H9 (cell line): ENCODE measurements around the gene STKLD1. TPM values are rescaled to one million over a fixed set of nuclear protein-coding genes. Genes with fewer than 3 reads are reported as not detected.

Source experiments
- DNase-seq: peaks from one replicate; pipeline ENCODE4 v3.0.0-alpha.2; 2017
- H2AFZ ChIP-seq: one replicate; pipeline ENCODE4 v1.6.1; 2013; ENCODE audit warnings: mild to moderate bottlenecking, low read length, control low read depth, moderate library complexity
- H2AK5ac ChIP-seq: 2 replicates; pipeline ENCODE4 v1.6.1; 2013; ENCODE audit warnings: low read length, control low read depth, mixed read lengths; ENCODE audit not compliant: insufficient read length
- H2BK120ac ChIP-seq: one replicate; pipeline ENCODE4 v1.6.1; 2013; ENCODE audit warnings: low read depth, mild to moderate bottlenecking, low read length, control low read depth, inconsistent platforms; ENCODE audit not compliant: poor library complexity, severe bottlenecking
- H2BK12ac ChIP-seq: 2 replicates; pipeline ENCODE4 v1.6.1; 2013; ENCODE audit warnings: low read length, control low read depth, mixed read lengths, low read depth; ENCODE audit not compliant: insufficient read length
- H2BK15ac ChIP-seq: 2 replicates; pipeline ENCODE4 v1.6.1; 2013; ENCODE audit warnings: low read depth, low read length, control low read depth
- H2BK20ac ChIP-seq: one replicate; pipeline ENCODE4 v1.6.1; 2013; ENCODE audit warnings: low read depth, mild to moderate bottlenecking, low read length, control low read depth, inconsistent platforms; ENCODE audit not compliant: poor library complexity, severe bottlenecking
- H2BK5ac ChIP-seq: 2 replicates; pipeline ENCODE4 v1.6.1; 2013; ENCODE audit warnings: low read length, control low read depth, mixed read lengths; ENCODE audit not compliant: insufficient read length
- H3K14ac ChIP-seq: 2 replicates; pipeline ENCODE4 v1.6.1; 2013; ENCODE audit warnings: low read length, control low read depth; ENCODE audit not compliant: insufficient read depth
- H3K18ac ChIP-seq: 2 replicates; pipeline ENCODE4 v1.6.1; 2013; ENCODE audit warnings: low read depth, mild to moderate bottlenecking, mixed read lengths, low read length, control low read depth; ENCODE audit not compliant: insufficient read length
- H3K23ac ChIP-seq: 2 replicates; pipeline ENCODE4 v1.6.1; 2013; ENCODE audit warnings: low read length, control low read depth, mixed read lengths, low read depth; ENCODE audit not compliant: insufficient read length
- H3K23me2 ChIP-seq: 2 replicates; pipeline ENCODE4 v1.6.1; 2013; ENCODE audit warnings: low read depth, mild to moderate bottlenecking, mixed read lengths, low read length, control low read depth; ENCODE audit not compliant: insufficient read length, poor library complexity, severe bottlenecking
- H3K27ac ChIP-seq: 2 replicates; pipeline ENCODE4 v1.5.1; 2013; ENCODE audit warnings: low read length, control low read depth, mixed read lengths, low read depth; ENCODE audit not compliant: insufficient read length
- H3K27me3 ChIP-seq: 2 replicates; pipeline ENCODE4 v1.6.1; 2013; ENCODE audit warnings: low read length, control low read depth, inconsistent platforms; ENCODE audit not compliant: insufficient read depth
- H3K4ac ChIP-seq: 2 replicates; pipeline ENCODE4 v1.6.1; 2013; ENCODE audit warnings: low read depth, mild to moderate bottlenecking, control low read depth, inconsistent platforms, low read length, moderate library complexity
- H3K4me1 ChIP-seq: 2 replicates; pipeline ENCODE4 v1.6.1; 2013; ENCODE audit warnings: low read length, control low read depth, inconsistent platforms; ENCODE audit not compliant: insufficient read depth
- H3K4me2 ChIP-seq: 2 replicates; pipeline ENCODE4 v1.6.1; 2013; ENCODE audit warnings: low read length, control low read depth, mixed read lengths; ENCODE audit not compliant: insufficient read length, insufficient read depth
- H3K56ac ChIP-seq: 2 replicates; pipeline ENCODE4 v1.6.1; 2013; ENCODE audit warnings: low read depth, mild to moderate bottlenecking, mixed read lengths, low read length, control low read depth; ENCODE audit not compliant: insufficient read length
- H3K79me1 ChIP-seq: 2 replicates; pipeline ENCODE4 v1.6.1; 2013; ENCODE audit warnings: low read depth, mild to moderate bottlenecking, moderate library complexity, low read length, control low read depth, inconsistent platforms; ENCODE audit not compliant: insufficient read depth, poor library complexity, severe bottlenecking
- H3K79me2 ChIP-seq: 2 replicates; pipeline ENCODE4 v1.6.1; 2013; ENCODE audit warnings: low read length, control low read depth, inconsistent platforms; ENCODE audit not compliant: insufficient read depth
- H3K9ac ChIP-seq: 2 replicates; pipeline ENCODE4 v1.6.1; 2013; ENCODE audit warnings: low read length, control low read depth, mixed read lengths; ENCODE audit not compliant: insufficient read length; ENCODE audit errors: extremely low read depth
- H3K9me3 ChIP-seq: one replicate; pipeline ENCODE4 v1.6.1; 2013; ENCODE audit warnings: low read depth, low read length, inconsistent platforms; ENCODE audit not compliant: control insufficient read depth
- H3T11ph ChIP-seq: one replicate; pipeline ENCODE4 v1.6.1; 2013; ENCODE audit warnings: mild to moderate bottlenecking, low read length, control low read depth, inconsistent platforms
- H4K20me1 ChIP-seq: one replicate; pipeline ENCODE4 v1.6.1; 2013; ENCODE audit not compliant: control insufficient read depth, insufficient read length, insufficient read depth
- H4K5ac ChIP-seq: 2 replicates; pipeline ENCODE4 v1.6.1; 2013; ENCODE audit warnings: low read depth, mild to moderate bottlenecking, mixed read lengths, low read length, control low read depth; ENCODE audit not compliant: insufficient read length
- H4K8ac ChIP-seq: replicated peaks from 2 replicates; pipeline ENCODE4 v1.6.1; 2013; ENCODE audit warnings: low read length, control low read depth, mixed read lengths, low read depth; ENCODE audit not compliant: insufficient read length
- H4K91ac ChIP-seq: 2 replicates; pipeline ENCODE4 v1.6.1; 2013; ENCODE audit warnings: low read depth, mild to moderate bottlenecking, moderate library complexity, mixed read lengths, low read length, control low read depth; ENCODE audit not compliant: insufficient read length
- H3K27ac Mint-ChIP-seq, 3 experiments: 2 replicates in 2 of 3; 3 replicates in 1 of 3; pipeline ENCODE4 v1.8.0; 2020 to 2021; ENCODE audit warnings: mixed read lengths in 3 of 3, mild to moderate bottlenecking in 1 of 3, moderate library complexity in 1 of 3
- H3K27me3 Mint-ChIP-seq: 2 replicates; pipeline ENCODE4 v1.8.0; 2021; ENCODE audit warnings: low read depth, mild to moderate bottlenecking, moderate library complexity, mixed read lengths
- H3K36me3 Mint-ChIP-seq, 3 experiments: 2 replicates in 2 of 3; 3 replicates in 1 of 3; pipeline ENCODE4 v1.8.0; 2020 to 2021; ENCODE audit warnings: low read depth in 3 of 3, mixed read lengths in 3 of 3; ENCODE audit not compliant: insufficient read depth in 1 of 3
- H3K4me1 Mint-ChIP-seq, 2 experiments: 2 replicates each; pipeline ENCODE4 v1.8.0; 2020; ENCODE audit warnings: mixed read lengths in 2 of 2
- H3K4me3 Mint-ChIP-seq, 2 experiments: 2 replicates in 1 of 2; 3 replicates in 1 of 2; pipeline ENCODE4 v1.8.0; 2020 to 2021; ENCODE audit warnings: mild to moderate bottlenecking in 2 of 2, mixed read lengths in 2 of 2, moderate library complexity in 1 of 2
- H3K9me3 Mint-ChIP-seq, 2 experiments: 2 replicates in 1 of 2; 3 replicates in 1 of 2; pipeline ENCODE4 v1.8.0; 2020; ENCODE audit warnings: mild to moderate bottlenecking in 2 of 2, mixed read lengths in 2 of 2, moderate library complexity in 1 of 2
- WGBS: extraction: QIAGEN DNeasy Blood & Tissue Kit; methylation state at CpG from one replicate; pipeline ENCODE4 v1.1.7; 2013; ENCODE audit warnings: missing lambda C conversion rate, low lambda C conversion rate, mixed read lengths; ENCODE audit not compliant: insufficient read length; ENCODE audit errors: extremely low coverage; 5-methylcytosine and 5-hydroxymethylcytosine counted together
- total RNA-seq: library from RNA; stranded (reverse); gene quantifications from 2 replicates; pipeline ENCODE4 v1.2.1, GENCODE V29; 2021
- TF ChIP-seq, protein P1 (sequence below): fragments of 200-600 bp; sonication (generic); conservative IDR thresholded peaks from 3 replicates; pipeline ENCODE4 v1.8.0; 2021; ENCODE audit warnings: antibody characterized with exemption, mild to moderate bottlenecking

STKLD1 gene
- total RNA-seq, 1 experiment from 2014 or later = 0.57 TPM

DNA sequence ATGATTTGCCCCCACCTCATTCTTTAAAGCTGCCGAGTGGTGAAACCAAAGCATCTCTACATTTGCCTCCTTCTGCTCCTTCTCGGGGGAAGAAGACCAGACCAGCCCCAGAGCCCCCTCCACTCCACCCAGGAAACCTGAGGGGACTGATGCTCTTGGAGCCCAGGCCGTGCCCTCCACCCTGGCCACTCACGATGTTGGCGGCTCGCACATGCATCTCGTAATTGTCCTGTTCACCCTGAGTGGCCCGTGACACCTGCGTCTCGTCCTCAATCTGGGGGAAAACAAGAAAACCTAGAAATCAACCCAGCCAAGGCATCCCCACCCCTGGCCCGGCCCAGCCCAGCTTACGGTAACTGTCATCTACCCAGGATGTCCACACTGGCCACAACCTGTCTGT lies 31.2 kb upstream of the STKLD1 start:
- Histone ChIP-seq H4K91ac (no peak overlapping the region), H3K9me3 (no peaks in the 10 kb centered on the region), H2BK120ac (no peak overlapping the region), H4K20me1 (no peaks in the 10 kb centered on the region), H3T11ph (no peak overlapping the region), H4K5ac (no peak overlapping the region), H3K27ac (no peak overlapping the region), H2BK20ac (no peak overlapping the region), H3K18ac (no peak overlapping the region), H3K23me2 (peaks cover 5% of the 10 kb centered on the region), H3K4ac (no peak overlapping the region), H3K79me2 (peaks cover 13% of the 10 kb centered on the region; the same call in 1 of the 2 replicates), H3K23ac (no peak overlapping the region), H4K8ac (no peak overlapping the region), H2AFZ (no peak overlapping the region), H2BK12ac (no peak overlapping the region), H3K79me1 (peaks cover 10% of the 10 kb centered on the region), H3K4me1 (no peaks in the 10 kb centered on the region; the same call in 1 of the 2 replicates), H2AK5ac (no peak overlapping the region), H3K9ac (no peak overlapping the region), H3K14ac (no peak overlapping the region), H3K27me3 (no peaks in the 10 kb centered on the region), H2BK5ac (no peak overlapping the region), H3K56ac (no peak overlapping the region), H3K4me2 (no peak overlapping the region), H2BK15ac (no peak overlapping the region)
- Mint-ChIP-seq H3K9me3 (peaks cover 0 to 3% of the 10 kb centered on the region in 2 experiments; a peak in 1 of 5 replicates), H3K36me3 (peaks cover 65 to 88% (median 85%) of the 10 kb centered on the region in 3 experiments), H3K27ac (no peak overlapping the region), H3K4me3 (no peak overlapping the region), H3K4me1 (peaks cover 20 to 27% of the 10 kb centered on the region in 2 experiments), H3K27me3 (no peaks in the 10 kb centered on the region)
- no CpG with 5 or more reads among the region's 12 CpGs for WGBS
- no peak for DNase-seq
- TF ChIP-seq, protein P1, sequence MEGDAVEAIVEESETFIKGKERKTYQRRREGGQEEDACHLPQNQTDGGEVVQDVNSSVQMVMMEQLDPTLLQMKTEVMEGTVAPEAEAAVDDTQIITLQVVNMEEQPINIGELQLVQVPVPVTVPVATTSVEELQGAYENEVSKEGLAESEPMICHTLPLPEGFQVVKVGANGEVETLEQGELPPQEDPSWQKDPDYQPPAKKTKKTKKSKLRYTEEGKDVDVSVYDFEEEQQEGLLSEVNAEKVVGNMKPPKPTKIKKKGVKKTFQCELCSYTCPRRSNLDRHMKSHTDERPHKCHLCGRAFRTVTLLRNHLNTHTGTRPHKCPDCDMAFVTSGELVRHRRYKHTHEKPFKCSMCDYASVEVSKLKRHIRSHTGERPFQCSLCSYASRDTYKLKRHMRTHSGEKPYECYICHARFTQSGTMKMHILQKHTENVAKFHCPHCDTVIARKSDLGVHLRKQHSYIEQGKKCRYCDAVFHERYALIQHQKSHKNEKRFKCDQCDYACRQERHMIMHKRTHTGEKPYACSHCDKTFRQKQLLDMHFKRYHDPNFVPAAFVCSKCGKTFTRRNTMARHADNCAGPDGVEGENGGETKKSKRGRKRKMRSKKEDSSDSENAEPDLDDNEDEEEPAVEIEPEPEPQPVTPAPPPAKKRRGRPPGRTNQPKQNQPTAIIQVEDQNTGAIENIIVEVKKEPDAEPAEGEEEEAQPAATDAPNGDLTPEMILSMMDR = no peak
